Prostate gland (tissue), 2 donors: Measurements from ENCODE around the gene SEL1L3. TPM values are rescaled to one million over a fixed set of nuclear protein-coding genes. Genes with fewer than 3 reads are reported as not detected.

Experiments used
- DNase-seq: peaks from one replicate; pipeline ENCODE4 v3.0.0-alpha.2; 2019; ENCODE audit warnings: low spot score
- H3K27ac ChIP-seq, 2 donors: fragments of 200-600 bp; sonication (generic); 2 replicates each; pipeline ENCODE4 v1.5.1; 2017 to 2019
- H3K27me3 ChIP-seq: fragments of 200-600 bp; sonication (generic); replicated peaks from 2 replicates; pipeline ENCODE4 v1.5.1; 2019; ENCODE audit not compliant: insufficient read depth
- H3K36me3 ChIP-seq, 2 donors: fragments of 200-600 bp; sonication (generic); 1 replicate in 1 of 2; 2 replicates in 1 of 2; pipeline versions ENCODE4 v1.5.1 to v1.8.1; 2017 to 2019
- H3K4me1 ChIP-seq: fragments of 200-600 bp; sonication (generic); replicated peaks from 2 replicates; pipeline ENCODE4 v1.5.1; 2019
- H3K4me3 ChIP-seq, 2 donors: fragments of 200-600 bp; sonication (generic); 2 replicates each; pipeline ENCODE4 v1.5.1; 2017 to 2019
- H3K9me3 ChIP-seq: fragments of 200-600 bp; sonication (generic); 2 replicates; pipeline ENCODE4 v1.5.1; 2017
- CTCF ChIP-seq, 4 experiments: fragments of 200-600 bp in 2 of 4; fragments of 450-650 bp in 2 of 4; sonication (generic) in 2 of 4; IDR thresholded peaks; 1 replicate in 3 of 4; 2 replicates in 1 of 4; pipeline ENCODE4 v1.5.1; 2016 to 2019; ENCODE audit warnings: antibody characterized with exemption in 4 of 4, mild to moderate bottlenecking in 2 of 4, moderate library complexity in 2 of 4
- POLR2A ChIP-seq: fragments of 450-650 bp; IDR thresholded peaks from one replicate; pipeline ENCODE4 v1.6.1; 2016; ENCODE audit warnings: antibody characterized with exemption, mild to moderate bottlenecking
- POLR2AphosphoS5 ChIP-seq: sonication (generic); formaldehyde crosslinking; IDR thresholded peaks from one replicate; pipeline ENCODE4 v1.6.1; 2017; ENCODE audit warnings: antibody characterized with exemption
- WGBS: methylation state at CpG from one replicate; pipeline ENCODE4 v1.1.5; 2018; 5-methylcytosine and 5-hydroxymethylcytosine counted together
- intact Hi-C: fragments of 100-400 bp; cut with DNase I; formaldehyde crosslinking; loops from one replicate; pipeline ENCODE4 v1.14.2; 2022
- total RNA-seq, 2 donors: library from RNA; depleted of rRNA; stranded (reverse); fragments of >200 nt; gene quantifications; one replicate each; pipeline ENCODE4 v1.1.0, GENCODE V29; 2016

The SEL1L3 gene
- total RNA-seq, 2 donors from 2014 or later: 22.2 to 26.1 TPM

GRCh38 chr4:25879587-25879986 lies 16.8 kb upstream of the SEL1L3 start:
- DNase-seq: no peak
- no peaks in the 10 kb centered on the region for H3K4me1 ChIP-seq
- WGBS: 94% methylated on average over 6 of the region's 6 CpGs
- H3K36me3 ChIP-seq: no peaks in the 10 kb centered on the region
- peaks cover 3% of the 10 kb centered on the region for H3K27me3 ChIP-seq
- no peak overlapping the region for H3K27ac ChIP-seq
- no peaks in the 10 kb centered on the region for H3K9me3 ChIP-seq
- intact Hi-C loops: no loop called here
- no peak for TF ChIP-seq CTCF (IDR thresholded peaks at IDR 0.05)
- TF ChIP-seq POLR2AphosphoS5: no peak
- no peak for TF ChIP-seq POLR2A
- no peak overlapping the region for H3K4me3 ChIP-seq

GRCh38 chr4:25879091-25879584 lies 16.4 kb upstream of the SEL1L3 start:
- Histone ChIP-seq H3K9me3 (no peaks in the 10 kb centered on the region), H3K27ac (no peak overlapping the region), H3K36me3 (no peaks in the 10 kb centered on the region), H3K4me3 (no peak overlapping the region), H3K27me3 (peaks cover 3% of the 10 kb centered on the region), H3K4me1 (no peaks in the 10 kb centered on the region)
- WGBS: 72% methylated on average over 9 of the region's 9 CpGs
- TF ChIP-seq POLR2AphosphoS5 (no peak), POLR2A (no peak), CTCF (IDR thresholded peaks at IDR 0.05) (no peak)
- intact Hi-C loops: no loop called here
- no peak for DNase-seq

GRCh38 chr4:25878676-25879075 lies 15.9 kb upstream of the SEL1L3 start:
- Histone ChIP-seq H3K36me3 (no peaks in the 10 kb centered on the region), H3K9me3 (no peaks in the 10 kb centered on the region), H3K4me1 (no peaks in the 10 kb centered on the region), H3K27me3 (peaks cover 3% of the 10 kb centered on the region), H3K4me3 (no peak overlapping the region), H3K27ac (no peak overlapping the region)
- TF ChIP-seq CTCF (IDR thresholded peaks at IDR 0.05) (no peak), POLR2AphosphoS5 (no peak), POLR2A (no peak)
- DNase-seq: no peak
- WGBS: 52% methylated on average over 9 of the region's 9 CpGs
- intact Hi-C loops: no loop called here

- no peak overlapping the region for H3K4me3 ChIP-seq
- intact Hi-C loops: no loop called here
- no peaks in the 10 kb centered on the region for H3K9me3 ChIP-seq
- H3K27ac ChIP-seq: no peak overlapping the region
- no peak for DNase-seq
- peaks cover 3% of the 10 kb centered on the region for H3K27me3 ChIP-seq
- TF ChIP-seq POLR2AphosphoS5 (no peak), POLR2A (no peak), CTCF (IDR thresholded peaks at IDR 0.05) (no peak)
- 93% methylated on average over 7 of the region's 7 CpGs for WGBS
- no peaks in the 10 kb centered on the region for H3K4me1 ChIP-seq
- no peaks in the 10 kb centered on the region for H3K36me3 ChIP-seq
Measured at GRCh38 chr4:25875281-25875745, 12.5 kb upstream of the SEL1L3 start.

- 89% methylated on average over 3 of the region's 3 CpGs for WGBS
- DNase-seq: no peak
- intact Hi-C loops: no loop called here
- no peak overlapping the region for H3K27ac ChIP-seq
- peaks cover 3% of the 10 kb centered on the region for H3K27me3 ChIP-seq
- no peaks in the 10 kb centered on the region for H3K36me3 ChIP-seq
- no peak overlapping the region for H3K4me3 ChIP-seq
- TF ChIP-seq CTCF (IDR thresholded peaks at IDR 0.05) (no peak), POLR2AphosphoS5 (no peak)
- no peaks in the 10 kb centered on the region for H3K4me1 ChIP-seq
- no peaks in the 10 kb centered on the region for H3K9me3 ChIP-seq
Measured at GRCh38 chr4:25874655-25875054, 11.9 kb upstream of the SEL1L3 start.
